Astrocyte (in vitro differentiated cells and primary cell): ENCODE measurements around the gene QSER1. TPM values are rescaled to one million over a fixed set of nuclear protein-coding genes. Genes with fewer than 3 reads are reported as not detected.

ENCODE experiments used
- DNase-seq: peaks from one replicate; pipeline ENCODE4 v3.0.0-alpha.2; 2010; ENCODE audit warnings: low read depth
- FAIRE-seq: peaks from 2 replicates; lab custom pipeline; 2011; peaks lifted over from hg19 to GRCh38; lab: Jason Lieb, UNC
- H2AFZ ChIP-seq: 2 replicates; pipeline ENCODE4 v1.6.0; 2012; ENCODE audit warnings: low read depth, low read length, inconsistent platforms
- H3K27ac ChIP-seq: 2 replicates; pipeline ENCODE4 v1.5.1; 2011; ENCODE audit warnings: low read depth, low read length, inconsistent platforms
- H3K27me3 ChIP-seq: 2 replicates; pipeline ENCODE4 v1.6.0; 2011; ENCODE audit warnings: low read length, inconsistent platforms; ENCODE audit not compliant: insufficient read depth
- H3K36me3 ChIP-seq: 2 replicates; pipeline ENCODE4 v1.5.1; 2011; ENCODE audit warnings: low read length, inconsistent platforms; ENCODE audit not compliant: insufficient read depth
- H3K4me1 ChIP-seq: 2 replicates; pipeline ENCODE4 v1.5.1; 2011; ENCODE audit warnings: low read length, inconsistent platforms; ENCODE audit not compliant: insufficient read depth
- H3K4me2 ChIP-seq: 2 replicates; pipeline ENCODE4 v1.6.0; 2012; ENCODE audit warnings: low read length, inconsistent platforms
- H3K4me3 ChIP-seq: 2 replicates; pipeline ENCODE4 v1.5.1; 2011; ENCODE audit warnings: low read depth, mild to moderate bottlenecking, low read length, inconsistent platforms; ENCODE audit not compliant: insufficient read depth
- H3K79me2 ChIP-seq: 2 replicates; pipeline ENCODE4 v1.6.0; 2012; ENCODE audit warnings: mild to moderate bottlenecking, low read length, inconsistent platforms; ENCODE audit not compliant: insufficient read depth
- H3K9ac ChIP-seq: 2 replicates; pipeline ENCODE4 v1.6.0; 2012; ENCODE audit warnings: mild to moderate bottlenecking, low read length, inconsistent platforms
- H3K9me3 ChIP-seq: 2 replicates; pipeline ENCODE4 v1.5.1; 2012; ENCODE audit warnings: low read depth, mild to moderate bottlenecking, low read length, inconsistent platforms; ENCODE audit not compliant: insufficient read depth
- H4K20me1 ChIP-seq: 2 replicates; pipeline ENCODE4 v1.6.0; 2012; ENCODE audit warnings: low read length, inconsistent platforms; ENCODE audit not compliant: insufficient read depth
- H3K27ac Mint-ChIP-seq: one replicate; pipeline ENCODE4 v1.8.0; 2021; ENCODE audit warnings: mild to moderate bottlenecking, mixed read lengths; ENCODE audit not compliant: unreplicated experiment
- H3K27me3 Mint-ChIP-seq: one replicate; pipeline ENCODE4 v1.8.0; 2021; ENCODE audit warnings: low read depth, mixed read lengths; ENCODE audit not compliant: unreplicated experiment
- H3K36me3 Mint-ChIP-seq: one replicate; pipeline ENCODE4 v1.8.0; 2021; ENCODE audit warnings: low read depth, mixed read lengths; ENCODE audit not compliant: unreplicated experiment
- H3K4me1 Mint-ChIP-seq: one replicate; pipeline ENCODE4 v1.8.0; 2021; ENCODE audit warnings: low read depth, mixed read lengths; ENCODE audit not compliant: unreplicated experiment
- H3K4me3 Mint-ChIP-seq: one replicate; pipeline ENCODE4 v1.8.0; 2021; ENCODE audit warnings: mild to moderate bottlenecking, moderate library complexity, mixed read lengths; ENCODE audit not compliant: unreplicated experiment
- H3K9me3 Mint-ChIP-seq: one replicate; pipeline ENCODE4 v1.8.0; 2021; ENCODE audit warnings: mild to moderate bottlenecking, mixed read lengths; ENCODE audit not compliant: unreplicated experiment
- CTCF ChIP-seq: IDR thresholded peaks from 2 replicates; pipeline ENCODE4 v1.5.1; 2011; ENCODE audit warnings: low read depth, mild to moderate bottlenecking, inconsistent platforms, low read length, moderate library complexity; ENCODE audit not compliant: insufficient read depth
- EZH2 ChIP-seq: IDR thresholded peaks from 2 replicates; pipeline ENCODE4 v1.6.1; 2012; ENCODE audit warnings: mild to moderate bottlenecking, low read length, inconsistent platforms; ENCODE audit not compliant: insufficient read depth
- total RNA-seq: library from RNA; stranded (reverse); gene quantifications from 2 replicates; pipeline ENCODE4 v1.2.1, GENCODE V29; 2021

QSER1 gene
- total RNA-seq, 1 donor from 2014 or later, result 35.7 TPM

- Histone ChIP-seq H4K20me1 (no peaks in the 10 kb centered on the region), H3K9me3 (no peaks in the 10 kb centered on the region), H3K36me3 (no peaks in the 10 kb centered on the region), H3K79me2 (no peaks in the 10 kb centered on the region), H3K9ac (no peak overlapping the region), H3K27ac (no peak overlapping the region), H3K4me1 (no peaks in the 10 kb centered on the region), H3K4me2 (no peak overlapping the region), H2AFZ (no peak overlapping the region), H3K4me3 (no peak overlapping the region), H3K27me3 (no peaks in the 10 kb centered on the region)
- H3K36me3 Mint-ChIP-seq, result no peaks in the 10 kb centered on the region
- no peaks in the 10 kb centered on the region for H3K27me3 Mint-ChIP-seq
- H3K9me3 Mint-ChIP-seq, result no peaks in the 10 kb centered on the region
- H3K4me3 Mint-ChIP-seq, result no peak overlapping the region
- no peaks in the 10 kb centered on the region for H3K4me1 Mint-ChIP-seq
- no peak for DNase-seq
- no peak overlapping the region for H3K27ac Mint-ChIP-seq
- FAIRE-seq, result no peak
- no peak for TF ChIP-seq CTCF
- TF ChIP-seq EZH2, result no peak
Measured at GRCh38 chr11:32855601-32856000, 37.0 kb upstream of the QSER1 start.

GRCh38 chr11:32858731-32859130 lies 33.9 kb upstream of the QSER1 start:
- Mint-ChIP-seq H3K27me3 (no peaks in the 10 kb centered on the region), H3K9me3 (no peaks in the 10 kb centered on the region), H3K4me1 (no peaks in the 10 kb centered on the region), H3K36me3 (no peaks in the 10 kb centered on the region), H3K4me3 (no peak overlapping the region), H3K27ac (no peak overlapping the region)
- H3K4me3 ChIP-seq, result no peak overlapping the region
- H4K20me1 ChIP-seq, result no peaks in the 10 kb centered on the region
- FAIRE-seq (no peak), DNase-seq (no peak)
- no peak overlapping the region for H3K4me2 ChIP-seq
- no peaks in the 10 kb centered on the region for H3K36me3 ChIP-seq
- TF ChIP-seq CTCF (no peak), EZH2 (no peak)
- no peaks in the 10 kb centered on the region for H3K79me2 ChIP-seq
- no peak overlapping the region for H3K27ac ChIP-seq
- H2AFZ ChIP-seq, result no peak overlapping the region
- H3K9ac ChIP-seq, result no peak overlapping the region
- H3K9me3 ChIP-seq, result no peaks in the 10 kb centered on the region
- H3K4me1 ChIP-seq, result no peaks in the 10 kb centered on the region
- H3K27me3 ChIP-seq, result peaks cover 2% of the 10 kb centered on the region

- Histone ChIP-seq H3K9me3 (no peaks in the 10 kb centered on the region), H3K36me3 (no peaks in the 10 kb centered on the region), H2AFZ (no peak overlapping the region), H3K4me2 (no peak overlapping the region), H3K9ac (no peak overlapping the region), H3K4me1 (no peaks in the 10 kb centered on the region), H3K27me3 (peaks cover 2% of the 10 kb centered on the region), H3K79me2 (no peaks in the 10 kb centered on the region), H4K20me1 (no peaks in the 10 kb centered on the region), H3K4me3 (no peak overlapping the region), H3K27ac (no peak overlapping the region)
- Mint-ChIP-seq H3K36me3 (no peaks in the 10 kb centered on the region), H3K27me3 (peaks cover 3% of the 10 kb centered on the region), H3K27ac (no peak overlapping the region), H3K9me3 (peaks cover under 1% of the 10 kb centered on the region), H3K4me3 (no peak overlapping the region), H3K4me1 (no peaks in the 10 kb centered on the region)
- TF ChIP-seq EZH2 (no peak), CTCF (no peak)
- FAIRE-seq (no peak), DNase-seq (no peak)
Measured at GRCh38 chr11:32861850-32862577, 30.6 kb upstream of the QSER1 start.
